Hepatocyte (in vitro differentiated cells): ENCODE results near the gene TEKT5. TPM values are rescaled to one million over a fixed set of nuclear protein-coding genes. Genes with fewer than 3 reads are reported as not detected.

Experiments
- DNase-seq: peaks from one replicate; pipeline ENCODE4 v3.0.0-alpha.2; 2016; ENCODE audit warnings: low spot score
- H2AFZ ChIP-seq: fragments of 200-600 bp; sonication (generic); 2 replicates; pipeline ENCODE4 v1.6.0; 2016; ENCODE audit warnings: antibody characterized with exemption, mild to moderate bottlenecking
- H3K27ac ChIP-seq: fragments of 200-600 bp; sonication (generic); 2 replicates; pipeline ENCODE4 v1.5.1; 2016; ENCODE audit warnings: mild to moderate bottlenecking
- H3K27me3 ChIP-seq: fragments of 200-600 bp; sonication (generic); 2 replicates; pipeline ENCODE4 v1.6.1; 2016
- H3K36me3 ChIP-seq: fragments of 200-600 bp; sonication (generic); replicated peaks from 2 replicates; pipeline ENCODE4 v1.5.1; 2016; ENCODE audit warnings: low read depth; ENCODE audit not compliant: insufficient read depth
- H3K4me1 ChIP-seq: fragments of 200-600 bp; sonication (generic); 2 replicates; pipeline ENCODE4 v1.5.1; 2016; ENCODE audit warnings: mild to moderate bottlenecking, moderate library complexity; ENCODE audit not compliant: insufficient read depth
- H3K4me2 ChIP-seq: fragments of 200-600 bp; sonication (generic); 2 replicates; pipeline ENCODE4 v1.6.0; 2016
- H3K4me3 ChIP-seq: fragments of 200-600 bp; sonication (generic); 2 replicates; pipeline ENCODE4 v1.5.1; 2016; ENCODE audit warnings: mild to moderate bottlenecking
- H3K79me2 ChIP-seq: fragments of 200-600 bp; sonication (generic); 2 replicates; pipeline ENCODE4 v1.6.0; 2017; ENCODE audit warnings: mild to moderate bottlenecking
- H3K9me2 ChIP-seq: fragments of 200-600 bp; sonication (generic); replicated peaks from 2 replicates; pipeline ENCODE4 v1.6.0; 2017; ENCODE audit warnings: mild to moderate bottlenecking; ENCODE audit not compliant: insufficient read depth
- H3K9me3 ChIP-seq: fragments of 200-600 bp; sonication (generic); 2 replicates; pipeline ENCODE4 v1.5.1; 2016; ENCODE audit warnings: low read depth, mild to moderate bottlenecking
- H4K20me1 ChIP-seq: fragments of 200-600 bp; sonication (generic); 2 replicates; pipeline ENCODE4 v1.6.0; 2016; ENCODE audit warnings: mild to moderate bottlenecking; ENCODE audit not compliant: insufficient read depth, poor library complexity, severe bottlenecking
- EZH2 ChIP-seq: fragments of 200-600 bp; sonication (generic); IDR thresholded peaks from 2 replicates; pipeline ENCODE4 v1.6.1; 2016; ENCODE audit warnings: antibody characterized with exemption, mild to moderate bottlenecking, borderline replicate concordance
- EZH2phosphoT487 ChIP-seq: fragments of 200-600 bp; sonication (generic); IDR thresholded peaks from one replicate; pipeline ENCODE4 v1.6.1; 2018; ENCODE audit warnings: antibody characterized with exemption, mild to moderate bottlenecking, low read depth, moderate library complexity; ENCODE audit not compliant: unreplicated experiment, severe bottlenecking
- WGBS: methylation state at CpG from one replicate; pipeline ENCODE4 v1.1.6; 2016; ENCODE audit warnings: low lambda C conversion rate; ENCODE audit errors: missing lambda C conversion rate; 5-methylcytosine and 5-hydroxymethylcytosine counted together
- polyA plus RNA-seq: library from polyadenylated mRNA; unstranded; fragments of >200 nt; fragmentation: Nextera tagmentation; extraction: Ambion mirVana; gene quantifications from 2 replicates; pipeline ENCODE4 v1.2.1, GENCODE V29; 2016
- total RNA-seq: library from RNA; depleted of rRNA; stranded (reverse); fragments of >200 nt; gene quantifications from 2 replicates; pipeline ENCODE4 v1.2.3, GENCODE V29; 2014
- TF ChIP-seq, protein P1 (sequence below): fragments of 200-600 bp; sonication (generic); IDR thresholded peaks from 2 replicates; pipeline ENCODE4 v1.5.1; 2016; ENCODE audit warnings: antibody characterized with exemption, mild to moderate bottlenecking; ENCODE audit not compliant: poor library complexity

TEKT5 gene
- total and polyA plus RNA-seq, 2 experiments from 2014 or later = not detected

DNA sequence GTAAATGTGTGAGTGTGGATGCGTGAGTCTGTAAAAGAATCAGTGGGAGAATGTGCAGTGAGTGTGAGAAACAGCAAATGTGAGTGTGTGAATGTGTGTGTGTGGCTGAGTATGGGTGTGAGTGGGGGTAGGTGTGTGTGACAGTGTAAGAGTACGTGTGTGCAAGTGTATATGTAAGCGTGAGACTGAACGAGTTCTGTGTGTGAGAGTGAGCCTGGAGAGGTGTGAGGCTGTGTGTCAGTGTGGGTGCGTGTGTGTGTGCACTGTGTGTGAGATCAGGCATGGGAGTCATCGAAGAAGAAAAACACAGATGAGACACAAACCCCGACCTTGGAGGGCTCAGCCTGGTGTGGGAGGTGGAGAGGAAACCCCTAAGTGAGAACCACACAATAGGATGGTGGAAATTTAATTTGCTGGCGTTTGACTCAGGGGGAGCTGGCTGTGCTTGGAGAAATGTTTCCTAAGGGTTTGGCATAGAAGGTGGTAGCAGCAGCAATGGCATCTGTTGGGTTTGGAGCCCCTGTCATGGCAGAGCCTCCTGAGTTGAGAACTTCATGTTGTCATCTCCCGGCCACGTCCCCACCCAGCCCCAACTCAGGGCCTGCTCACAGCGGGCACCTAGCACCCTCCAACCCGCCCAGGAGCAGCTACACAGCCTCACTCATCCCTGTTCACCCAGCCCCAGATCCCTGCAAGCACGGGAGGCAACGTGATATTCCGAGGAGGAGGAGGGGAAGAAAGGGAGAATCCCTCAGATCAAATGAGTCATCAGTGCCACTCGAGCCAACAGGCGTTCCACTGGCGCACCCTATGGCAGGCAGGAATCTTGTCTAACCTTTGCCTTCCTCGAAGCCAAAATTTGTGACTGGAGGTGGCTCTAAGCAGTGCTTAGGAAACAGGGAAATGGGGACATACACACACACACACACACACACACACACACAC is 34.6 kb upstream of the TEKT5 start:
- H3K4me2 ChIP-seq = no peak overlapping the region
- H3K27me3 ChIP-seq = no peaks in the 10 kb centered on the region
- 85% methylated on average over 19 of the region's 19 CpGs for WGBS

DNA sequence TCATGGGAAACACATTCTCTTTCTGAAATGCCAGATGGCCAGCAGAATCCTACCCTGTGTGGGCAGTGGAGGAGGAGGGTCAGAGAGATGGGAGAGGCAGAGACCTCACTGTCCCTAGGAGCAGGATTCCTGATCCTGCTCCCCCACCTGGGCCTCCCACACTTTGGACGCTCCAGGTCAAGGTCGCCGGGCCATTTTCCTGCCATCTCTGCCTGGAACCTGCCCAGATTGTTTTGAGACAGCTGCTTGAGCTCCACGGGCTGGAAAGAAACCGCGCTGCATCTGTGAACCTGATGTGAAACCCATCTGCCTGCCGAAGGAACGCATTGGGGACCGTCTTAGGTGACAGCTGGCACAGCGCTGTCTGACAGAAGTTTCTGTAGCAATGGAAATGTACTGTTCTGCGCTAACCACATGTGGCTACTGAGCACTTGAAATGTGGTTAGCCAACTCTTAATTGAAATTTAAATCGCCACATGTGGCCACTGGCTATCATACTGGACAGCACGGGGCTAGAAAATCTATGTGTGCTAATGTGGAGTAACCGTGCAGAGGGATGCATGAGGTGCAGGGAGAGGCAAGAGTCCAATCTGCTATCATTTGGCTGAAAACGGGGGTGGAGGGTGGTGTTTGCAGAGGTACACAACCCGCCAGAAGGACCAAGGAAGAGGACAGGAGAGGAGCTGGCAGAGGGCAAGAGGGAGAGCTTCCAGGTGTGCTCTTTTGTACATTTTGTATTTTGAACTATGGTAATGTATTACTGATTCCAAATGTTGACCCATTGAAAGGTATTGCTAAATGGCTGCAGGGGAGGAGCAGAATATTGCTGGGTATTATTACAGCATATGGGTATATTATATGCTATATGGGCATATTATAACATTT is 33.5 kb upstream of the TEKT5 start:
- no peak overlapping the region for H2AFZ ChIP-seq
- TF ChIP-seq EZH2 (no peak), EZH2phosphoT487 (no peak)
- TF ChIP-seq, protein P1, sequence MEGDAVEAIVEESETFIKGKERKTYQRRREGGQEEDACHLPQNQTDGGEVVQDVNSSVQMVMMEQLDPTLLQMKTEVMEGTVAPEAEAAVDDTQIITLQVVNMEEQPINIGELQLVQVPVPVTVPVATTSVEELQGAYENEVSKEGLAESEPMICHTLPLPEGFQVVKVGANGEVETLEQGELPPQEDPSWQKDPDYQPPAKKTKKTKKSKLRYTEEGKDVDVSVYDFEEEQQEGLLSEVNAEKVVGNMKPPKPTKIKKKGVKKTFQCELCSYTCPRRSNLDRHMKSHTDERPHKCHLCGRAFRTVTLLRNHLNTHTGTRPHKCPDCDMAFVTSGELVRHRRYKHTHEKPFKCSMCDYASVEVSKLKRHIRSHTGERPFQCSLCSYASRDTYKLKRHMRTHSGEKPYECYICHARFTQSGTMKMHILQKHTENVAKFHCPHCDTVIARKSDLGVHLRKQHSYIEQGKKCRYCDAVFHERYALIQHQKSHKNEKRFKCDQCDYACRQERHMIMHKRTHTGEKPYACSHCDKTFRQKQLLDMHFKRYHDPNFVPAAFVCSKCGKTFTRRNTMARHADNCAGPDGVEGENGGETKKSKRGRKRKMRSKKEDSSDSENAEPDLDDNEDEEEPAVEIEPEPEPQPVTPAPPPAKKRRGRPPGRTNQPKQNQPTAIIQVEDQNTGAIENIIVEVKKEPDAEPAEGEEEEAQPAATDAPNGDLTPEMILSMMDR = no peak
- H3K4me2 ChIP-seq = no peak overlapping the region
- H3K27ac ChIP-seq = no peak overlapping the region
- no peaks in the 10 kb centered on the region for H3K9me2 ChIP-seq
- DNase-seq = no peak
- H4K20me1 ChIP-seq = no peaks in the 10 kb centered on the region
- H3K4me3 ChIP-seq = no peak overlapping the region
- no peaks in the 10 kb centered on the region for H3K27me3 ChIP-seq
- no peaks in the 10 kb centered on the region for H3K4me1 ChIP-seq
- H3K79me2 ChIP-seq = no peaks in the 10 kb centered on the region
- no peaks in the 10 kb centered on the region for H3K9me3 ChIP-seq
- WGBS = 81% methylated on average over 16 of the region's 16 CpGs
- H3K36me3 ChIP-seq = no peaks in the 10 kb centered on the region

More for the DNA sequence above, 34.6 kb upstream of the TEKT5 start:
- TF ChIP-seq EZH2 = no peak
- TF ChIP-seq, protein P1 = no peak
- no peak for TF ChIP-seq EZH2phosphoT487
- Histone ChIP-seq H2AFZ (no peak overlapping the region), H3K4me3 (no peak overlapping the region), H3K9me2 (no peaks in the 10 kb centered on the region), H3K4me1 (no peaks in the 10 kb centered on the region), H3K79me2 (no peaks in the 10 kb centered on the region), H3K36me3 (no peaks in the 10 kb centered on the region), H4K20me1 (no peaks in the 10 kb centered on the region), H3K27ac (no peak overlapping the region), H3K9me3 (no peaks in the 10 kb centered on the region)
- DNase-seq = no peak

DNA sequence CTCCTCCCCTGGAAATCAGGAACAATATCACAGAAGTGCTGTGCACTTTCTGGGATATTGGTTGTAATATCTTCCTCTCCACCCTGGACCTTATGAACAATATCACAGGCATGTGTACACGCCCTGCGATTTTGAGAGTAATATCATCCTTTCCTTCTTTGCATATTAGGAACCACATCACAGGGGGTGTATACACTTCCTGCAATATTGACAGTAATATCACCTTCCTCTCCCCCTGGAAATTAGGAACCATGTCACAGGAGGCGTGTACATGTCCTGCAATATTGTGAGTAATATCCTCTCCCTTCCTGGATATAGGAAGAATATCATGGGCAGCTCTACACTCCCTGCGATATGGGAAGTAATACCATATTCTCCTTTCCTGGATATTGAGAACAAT is 14.2 kb upstream of the TEKT5 start:
- TF ChIP-seq EZH2phosphoT487 (no peak), EZH2 (no peak)
- TF ChIP-seq, protein P1 = no peak

More for the DNA sequence above, 14.2 kb upstream of the TEKT5 start:
- H4K20me1 ChIP-seq = no peaks in the 10 kb centered on the region
- H2AFZ ChIP-seq = no peak overlapping the region
- no peaks in the 10 kb centered on the region for H3K9me3 ChIP-seq
- H3K27me3 ChIP-seq = no peaks in the 10 kb centered on the region
- no peaks in the 10 kb centered on the region for H3K9me2 ChIP-seq
- WGBS = 82% methylated on average over 4 of the region's 4 CpGs
- no peak overlapping the region for H3K4me2 ChIP-seq
- no peaks in the 10 kb centered on the region for H3K36me3 ChIP-seq
- no peaks in the 10 kb centered on the region for H3K79me2 ChIP-seq
- DNase-seq = no peak
- no peaks in the 10 kb centered on the region for H3K4me1 ChIP-seq
- no peak overlapping the region for H3K4me3 ChIP-seq
- H3K27ac ChIP-seq = no peak overlapping the region
